Activated CD4-positive, alpha-beta T cell treated with anti-CD3 and anti-CD28 coated beads for 4 hours (primary cell): ENCODE results near the gene C12orf42.
"Not testable (repeated sequence)": the region's sequence is repeated elsewhere in the genome, so short reads cannot be mapped to it uniquely, and the experiment has no call there.

ENCODE experiments used
- DNase-seq, 2 donors: peaks; one replicate each; pipeline ENCODE4 v3.0.0-alpha.2; 2020

C12orf42 gene

DNA sequence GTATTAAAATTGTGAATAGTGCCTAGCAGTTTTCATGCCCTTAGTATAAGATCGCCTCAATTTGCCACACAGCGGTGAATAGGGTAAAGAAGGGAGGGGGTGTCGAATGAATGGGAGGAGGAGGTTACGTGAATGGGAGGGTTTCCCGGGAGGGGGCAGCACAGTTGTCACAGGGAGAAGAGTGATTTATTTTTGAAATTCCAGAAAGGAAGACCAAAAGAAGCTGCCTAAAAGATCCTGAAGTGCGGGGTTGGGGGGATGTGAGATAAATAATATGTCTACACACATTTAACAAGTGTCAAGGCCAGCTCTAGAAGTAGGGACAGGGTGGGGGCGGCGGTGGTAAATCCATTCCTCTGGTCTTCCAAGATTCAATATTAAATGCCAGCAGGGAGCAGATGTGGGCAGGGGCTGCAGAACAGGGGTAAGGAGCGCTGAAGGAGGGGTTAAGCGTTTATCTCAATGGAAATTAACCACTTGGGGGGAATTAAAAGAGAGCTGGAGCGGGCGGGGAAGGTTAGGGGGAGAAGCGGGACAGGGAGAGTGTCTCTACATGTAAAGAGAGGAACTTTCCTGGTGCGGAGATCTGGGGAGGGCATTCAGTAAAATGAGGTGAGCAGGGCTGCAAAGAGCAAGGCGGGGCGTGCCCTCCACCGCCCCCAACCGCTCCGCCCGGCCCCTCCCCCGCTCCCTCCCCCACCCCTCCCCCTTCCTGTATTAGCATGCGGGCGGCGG is 867 bp downstream of the C12orf42 start:
- no peak for DNase-seq

DNA sequence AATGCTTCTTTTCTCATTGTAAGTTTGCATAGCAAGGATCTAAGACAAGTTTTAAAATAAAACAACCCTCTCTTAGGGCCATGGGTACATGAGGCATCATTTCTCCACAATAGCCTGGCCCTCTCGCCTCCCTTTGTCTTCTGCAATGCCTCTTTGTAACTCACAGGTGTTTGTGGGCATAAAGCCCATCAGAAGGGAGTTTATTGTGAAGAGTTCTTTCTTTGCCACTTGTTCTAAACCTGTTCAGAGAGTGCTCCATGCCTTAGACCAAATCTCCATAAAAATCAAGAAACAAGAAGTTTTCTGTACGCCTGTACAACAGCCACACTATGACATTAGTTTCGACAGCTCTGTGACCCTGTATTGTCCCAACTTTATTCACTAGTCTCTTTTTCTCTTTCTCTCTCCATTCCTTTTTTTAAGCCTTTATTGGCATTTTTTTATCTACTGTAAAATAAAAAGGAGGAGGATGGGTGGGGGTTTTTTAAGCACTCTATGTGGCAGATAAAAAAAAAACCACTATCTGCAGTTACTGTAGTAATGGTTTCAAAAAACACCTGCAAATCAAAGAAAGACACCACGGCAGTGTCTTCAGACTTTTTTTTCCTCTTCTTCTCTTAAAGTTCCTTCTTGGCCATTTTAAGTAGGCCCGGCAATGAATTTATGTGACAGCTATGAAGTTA is 1.6 kb downstream of the C12orf42 start:
- no peak for DNase-seq

- DNase-seq, result no peak
Measured at GRCh38 chr12:103493199-103493598, 2.6 kb downstream of the C12orf42 start.

DNA sequence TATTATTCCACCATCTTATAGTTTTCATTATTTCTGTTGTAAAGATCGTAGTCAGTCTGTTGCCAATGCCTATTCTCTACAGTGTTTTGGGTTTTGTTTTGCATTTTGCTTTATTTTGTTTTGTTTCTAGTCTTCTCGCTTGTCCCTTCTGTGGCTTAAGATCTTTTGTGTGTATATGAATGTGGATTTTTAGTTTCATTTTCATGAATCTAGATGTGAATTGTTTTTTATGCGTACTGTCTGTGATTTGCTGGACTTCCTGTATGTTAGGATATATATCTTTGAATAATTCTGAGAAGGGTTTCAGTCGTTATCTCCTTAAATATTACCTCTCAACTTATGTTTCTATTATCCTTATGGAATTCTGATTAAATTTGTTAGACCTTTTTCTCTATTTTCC is 13.4 kb downstream of the C12orf42 start:
- DNase-seq, result no peak

DNA sequence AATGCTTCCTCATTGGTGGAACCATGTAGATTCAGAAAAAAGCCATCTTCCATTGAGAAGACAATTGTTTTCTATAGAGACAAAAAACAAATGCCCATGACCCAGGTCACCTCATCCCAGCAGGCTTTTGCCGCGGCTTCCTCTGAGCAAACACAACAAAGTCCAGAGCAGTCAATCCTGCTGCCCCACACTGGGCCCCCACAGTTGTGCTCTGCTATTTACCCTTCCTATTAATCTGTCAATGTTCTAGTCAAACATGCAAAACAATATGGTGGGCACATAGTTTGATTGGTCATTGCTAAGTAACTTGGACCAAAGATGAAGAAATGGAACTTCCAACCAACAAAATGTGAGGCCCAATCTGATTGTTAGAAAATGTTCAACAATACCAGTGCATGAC is 20.7 kb downstream of the C12orf42 start:
- no peak for DNase-seq

DNA sequence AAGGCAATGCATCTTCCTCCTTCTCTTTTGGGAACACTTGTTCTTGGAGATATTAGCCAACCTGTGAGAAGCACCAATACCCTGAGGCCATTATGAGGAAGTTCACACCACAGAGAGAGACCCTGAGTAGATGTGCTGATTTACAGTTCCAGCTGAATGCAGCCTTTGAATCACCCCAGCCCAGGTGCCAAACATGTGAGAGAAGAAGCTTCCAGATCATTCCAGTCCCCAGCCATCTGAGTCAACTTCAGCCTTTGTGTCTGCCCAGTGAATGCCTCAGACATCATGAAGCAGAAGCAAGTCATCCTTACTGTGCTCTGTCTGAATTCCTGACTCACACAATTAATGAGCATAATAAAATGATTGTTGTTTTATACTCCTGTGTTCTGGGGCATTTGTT is 25.1 kb downstream of the C12orf42 start:
- no peak for DNase-seq

DNA sequence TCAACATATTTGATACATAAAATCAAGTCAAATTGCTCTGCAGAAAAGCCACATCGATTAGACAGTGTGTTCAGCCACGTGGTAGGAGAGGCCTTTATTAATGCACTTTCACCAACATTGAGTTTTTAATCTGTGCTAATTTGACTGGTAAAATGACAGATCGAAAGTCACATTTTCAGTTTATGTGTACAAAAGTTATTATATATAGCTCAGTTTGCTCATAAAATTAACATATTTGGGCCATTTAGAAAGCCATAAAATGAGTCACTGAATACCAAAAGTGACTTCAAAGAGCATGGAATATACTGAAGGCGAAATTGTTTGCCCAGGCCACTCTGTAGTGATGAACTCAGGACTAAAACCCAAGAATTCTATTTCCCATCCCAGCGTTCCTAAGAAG is 26.0 kb downstream of the C12orf42 start:
- no peak for DNase-seq

DNA sequence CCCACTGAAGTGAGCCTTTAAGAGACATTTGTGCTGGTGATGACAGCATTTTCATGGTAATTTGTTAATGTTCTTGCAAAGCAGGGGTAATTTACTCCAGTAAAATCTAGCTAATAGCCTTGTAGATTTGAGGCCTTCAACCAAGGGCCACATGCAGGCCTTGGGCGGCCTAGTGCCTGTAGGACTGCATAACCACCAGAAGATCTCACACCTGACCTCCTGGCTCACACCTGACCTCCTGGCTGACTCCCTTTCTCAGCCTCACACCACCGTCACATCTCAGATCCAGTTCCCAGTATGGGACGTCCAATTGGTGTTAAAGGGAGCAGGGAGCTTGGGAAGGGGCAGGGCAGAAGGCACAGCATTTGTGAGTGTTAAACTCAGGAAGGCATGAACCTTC is 26.9 kb downstream of the C12orf42 start:
- DNase-seq, result no peak

GRCh38 chr12:103462675-103463074 is 33.1 kb downstream of the C12orf42 start:
- no peak for DNase-seq

GRCh38 chr12:103457471-103457870 is 38.3 kb downstream of the C12orf42 start:
- no peak for DNase-seq

DNA sequence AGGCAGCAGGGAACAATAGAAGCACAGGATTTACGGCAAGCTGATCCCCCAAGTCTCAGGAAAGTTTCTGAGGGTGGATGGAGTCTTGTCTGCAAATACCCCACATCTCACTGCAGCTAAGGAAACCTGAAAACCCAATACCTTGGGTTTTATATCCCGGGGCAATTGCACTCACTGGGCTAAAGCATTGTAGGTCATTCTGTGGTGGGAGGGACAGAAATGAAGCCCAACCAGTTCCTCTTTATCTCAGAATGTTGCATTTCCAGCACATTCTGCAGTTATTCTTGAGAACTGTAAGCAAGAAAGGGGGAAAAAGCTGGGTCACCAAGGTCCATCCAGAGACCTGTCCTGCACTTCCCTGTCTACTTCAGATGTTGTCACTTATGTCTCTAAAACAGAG is 39.8 kb downstream of the C12orf42 start:
- DNase-seq, result no peak

DNA sequence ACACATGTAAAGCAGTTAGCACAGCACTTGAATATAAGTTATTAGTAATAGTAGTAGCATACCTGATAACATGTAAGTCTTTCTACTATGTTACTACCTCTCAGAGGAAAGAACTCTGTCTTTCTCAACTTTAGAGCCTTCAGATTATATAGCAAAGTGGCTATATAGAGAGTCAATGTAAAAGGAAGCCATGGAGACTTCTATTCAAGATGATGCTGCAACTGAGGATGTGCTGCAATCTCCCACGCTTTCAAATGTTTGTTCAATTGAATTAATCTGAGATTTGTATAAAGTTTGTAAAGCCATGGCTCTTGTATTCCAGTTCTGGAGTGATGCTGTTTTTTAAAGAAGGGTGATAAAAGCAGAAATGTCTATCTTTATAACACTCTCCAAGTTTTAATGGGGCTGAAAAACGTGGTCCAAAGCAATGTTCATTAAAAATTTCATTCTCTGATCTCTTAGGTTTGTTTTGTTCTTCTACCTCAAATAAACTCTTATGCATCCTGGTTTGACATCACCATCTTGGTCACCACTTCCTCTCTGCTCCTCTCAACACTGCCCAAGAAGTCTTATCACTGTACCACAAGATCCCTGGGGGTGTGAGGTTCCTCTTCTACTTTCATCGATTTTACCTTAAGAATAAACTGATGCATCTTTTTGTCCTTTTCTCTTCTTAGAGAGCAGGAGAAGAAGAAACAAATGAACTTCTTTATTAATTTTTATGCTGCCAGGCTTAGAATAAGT is 40.6 kb downstream of the C12orf42 start:
- DNase-seq, result no peak

GRCh38 chr12:103444983-103445382 is 50.8 kb downstream of the C12orf42 start:
- no peak for DNase-seq

GRCh38 chr12:103442822-103443221 is 52.9 kb downstream of the C12orf42 start:
- DNase-seq, result no peak

DNA sequence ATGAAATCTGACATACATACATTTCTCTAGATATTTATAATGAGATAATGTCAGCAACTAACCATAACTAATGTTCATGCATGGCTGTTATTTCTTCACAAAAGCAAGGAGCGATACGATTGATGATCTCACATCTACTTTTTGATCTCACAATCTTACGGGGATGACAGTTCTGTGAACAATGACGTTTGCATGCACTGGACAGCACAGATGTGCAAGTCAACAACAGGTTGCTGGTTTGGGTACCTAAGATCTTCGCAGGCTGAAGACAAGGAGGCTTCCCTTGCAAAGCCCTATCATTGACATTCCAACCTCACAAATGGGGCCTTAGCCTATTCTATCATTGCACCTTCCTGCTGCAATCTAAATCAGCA is 53.6 kb downstream of the C12orf42 start:
- DNase-seq, result no peak

GRCh38 chr12:103441437-103442181 is 54.2 kb downstream of the C12orf42 start:
- no peak for DNase-seq

DNA sequence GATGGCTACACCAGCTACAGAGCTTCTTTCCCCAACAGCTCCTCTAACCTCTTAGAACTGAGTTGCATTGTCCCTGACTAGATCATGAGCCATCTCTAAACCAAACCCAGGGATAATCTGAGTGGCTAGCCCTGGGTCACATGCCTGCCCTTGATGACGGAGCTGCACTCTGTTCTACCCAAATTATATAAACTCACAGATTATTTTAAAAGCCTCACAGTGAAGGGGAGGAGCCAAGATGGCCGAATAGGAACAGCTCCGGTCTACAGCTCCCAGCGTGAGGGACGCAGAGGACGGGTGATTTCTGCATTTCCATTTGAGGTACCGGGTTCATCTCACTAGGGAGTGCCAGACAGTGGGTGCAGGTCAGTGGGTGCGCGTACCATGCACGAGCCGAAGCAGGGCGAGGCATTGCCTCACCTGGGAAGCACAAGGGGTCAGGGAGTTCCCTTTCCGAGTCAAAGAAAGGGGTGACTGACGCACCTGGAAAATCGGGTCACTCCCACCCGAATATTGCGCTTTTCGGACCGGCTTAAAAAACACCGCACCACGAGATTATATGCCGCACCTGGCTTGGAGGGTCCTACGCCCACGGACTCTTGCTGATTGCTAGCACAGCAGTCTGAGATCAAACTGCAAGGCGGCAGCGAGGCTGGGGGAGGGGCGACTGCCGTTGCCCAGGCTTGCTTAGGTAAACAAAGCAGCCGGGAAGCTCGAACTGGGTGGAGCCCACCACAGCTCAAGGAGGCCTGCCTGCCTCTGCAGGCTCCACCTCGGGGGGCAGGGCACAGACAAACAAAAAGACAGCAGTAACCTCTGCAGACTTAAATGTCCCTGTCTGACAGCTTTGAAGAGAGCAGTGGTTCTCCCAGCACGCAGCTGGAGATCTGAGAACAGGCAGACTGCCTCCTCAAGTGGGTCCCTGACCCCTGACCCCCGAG is 61.3 kb downstream of the C12orf42 start:
- DNase-seq, result not testable (repeated sequence)

- no peak for DNase-seq
Measured at GRCh38 chr12:103431950-103432349, 63.8 kb downstream of the C12orf42 start.

DNA sequence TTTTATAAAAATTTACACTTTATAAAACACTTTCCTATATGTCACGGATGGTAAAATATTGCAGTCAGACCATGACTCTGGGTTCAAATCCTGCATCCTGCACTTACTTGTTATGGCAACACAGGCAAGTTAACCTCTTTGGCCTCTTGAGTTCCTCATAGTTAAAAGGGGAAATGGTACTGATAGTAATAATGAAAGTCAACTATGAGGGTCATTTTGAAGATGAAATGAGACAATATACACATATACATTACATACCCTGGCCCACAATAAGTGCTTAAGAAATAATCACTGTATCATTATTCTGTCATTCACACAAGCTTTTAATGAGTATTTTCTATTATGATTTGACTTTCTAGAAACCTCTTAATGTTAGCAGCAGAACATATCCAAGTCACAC is 64.4 kb downstream of the C12orf42 start:
- no peak for DNase-seq

GRCh38 chr12:103425674-103426073 is 70.1 kb downstream of the C12orf42 start:
- not testable (repeated sequence) for DNase-seq

DNA sequence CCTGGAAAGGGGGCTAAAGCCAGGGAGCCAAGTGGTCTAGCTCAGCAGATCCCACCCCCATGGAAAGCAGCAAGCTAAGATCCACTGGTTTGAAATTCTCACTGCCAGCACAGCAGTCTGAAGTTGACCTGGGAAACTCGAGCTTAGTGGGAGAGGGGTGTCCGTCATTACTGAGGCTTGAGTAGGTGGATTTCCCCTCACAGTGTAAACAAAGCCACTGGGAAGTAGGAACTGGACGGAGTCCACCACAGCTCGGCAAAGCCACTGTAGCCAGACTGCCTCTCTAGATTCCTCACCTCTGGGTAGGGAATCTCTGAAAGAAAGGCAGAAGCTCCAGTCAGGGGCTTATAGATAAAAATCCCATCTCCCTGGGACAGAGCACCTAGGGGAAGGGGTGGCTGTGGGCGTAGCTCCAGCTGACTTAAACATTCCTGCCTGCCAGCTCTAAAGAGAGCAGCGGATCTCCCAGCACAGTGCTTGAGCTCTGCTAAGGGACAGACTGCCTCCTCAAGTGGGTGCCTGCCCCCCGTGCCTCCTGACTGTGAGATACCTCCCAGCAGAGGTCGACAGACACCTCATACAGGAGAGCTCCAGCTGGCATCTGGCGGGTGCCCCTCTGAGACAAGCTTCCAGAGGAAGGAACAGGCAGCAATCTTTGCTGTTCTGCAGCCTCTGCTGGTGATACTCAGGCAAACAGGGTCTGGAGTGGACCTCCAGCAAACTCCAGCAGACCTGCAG is 70.8 kb downstream of the C12orf42 start:
- DNase-seq, result not testable (repeated sequence)
